ENCODE data around the gene PCNX1.

- TF ChIP-seq CTCF (IDR thresholded peaks at IDR 0.05; ENCODE audit: poor library complexity): no peak
- TF ChIP-seq EZH2 (IDR thresholded peaks at IDR 0.05; ENCODE audit: borderline replicate concordance): no peak
- no peak for TF ChIP-seq EZH2phosphoT487 (IDR thresholded peaks at IDR 0.05; ENCODE audit: low read depth, severe bottlenecking, unreplicated experiment)
These were observed 35.1 kb downstream of the PCNX1 start for GRCh38 chr14:70942342-70942706.

Data from hepatocyte (in vitro differentiated cells).